ENCODE results near the gene B4GALNT1. TPM values are rescaled to one million over a fixed set of nuclear protein-coding genes. Genes with fewer than 3 reads are reported as not detected.
A peak's percentile ranks its signal among the peaks of the same experiment; 100 is the strongest.
"Not testable (repeated sequence)": the region's sequence is repeated elsewhere in the genome, so short reads cannot be mapped to it uniquely, and the experiment has no call there.

B4GALNT1 gene
- 0.34 to 0.78 TPM (median 0.35 TPM) in 3 replicates for total RNA-seq

DNA sequence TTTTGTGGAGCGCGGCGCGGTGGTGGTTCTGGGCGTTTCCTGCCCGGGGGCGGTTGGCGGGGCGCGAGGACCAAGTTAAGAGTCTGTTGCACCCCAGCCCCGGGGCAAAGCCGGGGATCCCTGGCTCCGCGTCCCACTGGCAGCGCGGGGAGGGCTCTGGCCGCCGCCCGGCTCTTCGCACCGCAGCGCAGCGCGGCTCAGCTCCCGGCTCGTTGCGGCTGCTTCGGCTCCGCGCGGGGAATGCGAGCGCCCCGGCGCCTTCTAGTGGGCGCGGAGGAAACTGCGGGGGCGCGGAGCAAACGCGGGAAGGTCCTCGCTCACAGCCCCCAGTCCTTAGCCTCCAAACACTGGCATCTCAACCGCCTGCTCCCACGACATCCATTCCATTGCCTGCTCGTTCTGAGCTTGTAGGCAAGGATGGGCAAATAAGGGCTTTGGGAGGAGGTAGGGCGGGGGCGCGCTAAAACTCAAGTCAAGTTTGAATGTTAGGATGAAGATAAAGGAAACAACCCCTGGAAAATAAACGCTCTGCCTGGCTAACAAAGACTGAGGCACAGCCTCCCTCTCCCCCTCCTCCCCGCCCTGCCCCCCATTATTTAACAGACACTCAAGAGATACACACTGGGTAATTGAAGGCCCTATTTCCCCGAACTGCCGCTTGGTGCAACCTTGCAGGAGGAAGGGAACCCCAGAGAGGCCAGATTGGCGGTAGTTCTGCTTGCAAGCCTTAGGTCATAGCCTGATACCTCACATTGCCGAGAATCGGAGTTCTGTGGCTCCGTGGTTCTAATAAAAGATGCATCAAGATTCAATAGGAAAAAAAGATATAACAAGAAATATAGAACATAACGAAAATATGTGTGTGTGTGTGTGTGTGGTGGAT is at the start of gene B4GALNT1:
TSS of gene B4GALNT1 (minus strand) at position 244 of the 883 bp plus-strand sequence. CDS start 1,069 bp downstream, outside the sequence.
- Mint-ChIP-seq H3K36me3 (no peaks in the 10 kb centered on the region), H3K4me3 (peak within 1 kb of the TSS; percentile 56), H3K9me3 (no peaks in the 10 kb centered on the region), H3K27ac (no peak within 1 kb of the TSS), H3K27me3 (ENCODE audit: low read depth) (peaks cover 79% of the 10 kb centered on the region), H3K4me1 (peaks cover 3% of the 10 kb centered on the region)
- DNase-seq (ENCODE audit: low spot score in 2 of 2, unreplicated experiment in 2 of 2), result peak in 1 of 2 experiments; percentile 83
- TF ChIP-seq, protein P1, sequence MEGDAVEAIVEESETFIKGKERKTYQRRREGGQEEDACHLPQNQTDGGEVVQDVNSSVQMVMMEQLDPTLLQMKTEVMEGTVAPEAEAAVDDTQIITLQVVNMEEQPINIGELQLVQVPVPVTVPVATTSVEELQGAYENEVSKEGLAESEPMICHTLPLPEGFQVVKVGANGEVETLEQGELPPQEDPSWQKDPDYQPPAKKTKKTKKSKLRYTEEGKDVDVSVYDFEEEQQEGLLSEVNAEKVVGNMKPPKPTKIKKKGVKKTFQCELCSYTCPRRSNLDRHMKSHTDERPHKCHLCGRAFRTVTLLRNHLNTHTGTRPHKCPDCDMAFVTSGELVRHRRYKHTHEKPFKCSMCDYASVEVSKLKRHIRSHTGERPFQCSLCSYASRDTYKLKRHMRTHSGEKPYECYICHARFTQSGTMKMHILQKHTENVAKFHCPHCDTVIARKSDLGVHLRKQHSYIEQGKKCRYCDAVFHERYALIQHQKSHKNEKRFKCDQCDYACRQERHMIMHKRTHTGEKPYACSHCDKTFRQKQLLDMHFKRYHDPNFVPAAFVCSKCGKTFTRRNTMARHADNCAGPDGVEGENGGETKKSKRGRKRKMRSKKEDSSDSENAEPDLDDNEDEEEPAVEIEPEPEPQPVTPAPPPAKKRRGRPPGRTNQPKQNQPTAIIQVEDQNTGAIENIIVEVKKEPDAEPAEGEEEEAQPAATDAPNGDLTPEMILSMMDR (IDR thresholded peaks at IDR 0.05; ENCODE audit: unreplicated experiment), result peak; percentile 76

DNA sequence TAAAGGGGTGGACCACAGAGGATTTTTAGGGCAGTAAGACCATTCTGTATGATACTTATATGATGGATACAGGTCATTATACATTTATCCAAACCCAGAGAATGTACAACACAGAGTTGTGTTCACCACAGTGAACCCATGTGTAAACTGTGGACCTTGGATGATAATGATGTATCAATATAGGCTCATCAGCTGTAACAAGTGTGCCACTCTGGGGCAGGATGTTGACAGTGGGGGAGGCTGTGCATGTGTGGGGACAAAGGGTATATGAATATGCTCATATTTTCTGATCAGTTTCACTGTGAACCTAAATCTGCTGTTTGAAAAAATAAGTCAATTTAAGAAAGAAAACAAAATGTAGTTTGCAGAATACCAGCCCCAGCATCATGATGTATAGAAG is 46.7 kb upstream of the B4GALNT1 start:
- H3K4me3 Mint-ChIP-seq, result no peak overlapping the region
- H3K36me3 Mint-ChIP-seq, result no peaks in the 10 kb centered on the region
- peaks cover 33% of the 10 kb centered on the region for H3K27me3 Mint-ChIP-seq (ENCODE audit: low read depth)
- no peak overlapping the region for H3K27ac Mint-ChIP-seq
- peaks cover 16% of the 10 kb centered on the region for H3K9me3 Mint-ChIP-seq
- TF ChIP-seq, protein P1 (IDR thresholded peaks at IDR 0.05; ENCODE audit: unreplicated experiment), result no peak
- H3K4me1 Mint-ChIP-seq, result no peaks in the 10 kb centered on the region
- no peak for DNase-seq (ENCODE audit: low spot score in 2 of 2, unreplicated experiment in 2 of 2)

- peaks cover 25% of the 10 kb centered on the region for H3K27me3 Mint-ChIP-seq (ENCODE audit: low read depth)
- not testable (repeated sequence) for H3K4me3 Mint-ChIP-seq; H3K36me3 Mint-ChIP-seq; DNase-seq (ENCODE audit: low spot score in 2 of 2, unreplicated experiment in 2 of 2); H3K27ac Mint-ChIP-seq; H3K4me1 Mint-ChIP-seq
- H3K9me3 Mint-ChIP-seq, result peaks cover 16% of the 10 kb centered on the region
Observed at GRCh38 chr12:57677947-57678346, 44.9 kb upstream of the B4GALNT1 start.

GRCh38 chr12:57674691-57675090 is 41.7 kb upstream of the B4GALNT1 start:
- H3K9me3 Mint-ChIP-seq, result peaks cover 4% of the 10 kb centered on the region
- H3K36me3 Mint-ChIP-seq, result no peaks in the 10 kb centered on the region
- no peak overlapping the region for H3K4me3 Mint-ChIP-seq
- no peaks in the 10 kb centered on the region for H3K4me1 Mint-ChIP-seq
- DNase-seq (ENCODE audit: low spot score in 2 of 2, unreplicated experiment in 2 of 2), result no peak
- no peak overlapping the region for H3K27ac Mint-ChIP-seq
- TF ChIP-seq, protein P1 (IDR thresholded peaks at IDR 0.05; ENCODE audit: unreplicated experiment), result no peak
- peaks cover 24% of the 10 kb centered on the region for H3K27me3 Mint-ChIP-seq (ENCODE audit: low read depth)

DNA sequence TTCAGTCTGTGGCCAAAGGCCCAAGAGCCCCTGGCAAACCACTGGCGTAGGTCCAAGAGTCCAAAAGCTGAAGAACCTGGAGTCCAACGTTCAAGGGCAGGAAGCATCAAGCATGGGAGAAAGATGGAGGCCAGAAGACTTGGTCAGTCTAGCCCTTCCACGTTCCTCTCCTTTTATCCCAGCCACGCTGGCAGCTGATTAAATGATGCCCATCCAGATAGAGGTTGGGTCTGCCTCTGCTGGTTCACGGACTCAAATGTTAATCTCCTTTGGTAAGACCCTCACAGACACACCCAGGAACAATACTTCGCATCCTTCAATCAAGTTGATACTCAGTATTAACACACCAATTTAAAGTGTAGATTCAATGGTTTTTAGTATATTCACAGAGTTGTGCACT is 39.8 kb upstream of the B4GALNT1 start:
- Mint-ChIP-seq H3K4me1 (no peaks in the 10 kb centered on the region), H3K9me3 (peaks cover 4% of the 10 kb centered on the region)

DNA sequence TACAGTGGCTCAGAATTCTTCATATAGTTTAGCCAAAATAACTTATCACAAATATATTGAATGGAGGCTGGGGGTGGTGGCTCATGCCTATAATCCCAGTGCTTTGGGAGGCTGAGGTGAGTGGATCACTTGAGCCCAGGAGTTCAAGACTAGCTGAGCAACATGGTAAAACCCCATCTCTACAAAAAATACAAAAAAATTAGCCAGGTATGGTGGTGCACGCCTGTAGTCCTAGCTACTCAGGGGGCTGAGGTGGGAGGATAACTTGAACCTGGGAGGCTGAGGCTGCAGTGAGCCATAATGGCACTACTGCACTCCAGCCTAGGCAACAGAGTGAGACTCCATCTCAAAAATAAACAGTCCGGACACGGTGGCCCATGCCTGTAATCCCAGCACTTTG is 38.8 kb upstream of the B4GALNT1 start:
- H3K27me3 Mint-ChIP-seq (ENCODE audit: low read depth), result peaks cover 12% of the 10 kb centered on the region
- not testable (repeated sequence) for H3K4me3 Mint-ChIP-seq; H3K4me1 Mint-ChIP-seq; DNase-seq (ENCODE audit: low spot score in 2 of 2, unreplicated experiment in 2 of 2); H3K9me3 Mint-ChIP-seq; H3K27ac Mint-ChIP-seq; H3K36me3 Mint-ChIP-seq

More for the DNA sequence above, 39.8 kb upstream of the B4GALNT1 start:
- TF ChIP-seq, protein P1 (IDR thresholded peaks at IDR 0.05; ENCODE audit: unreplicated experiment), result no peak
- Mint-ChIP-seq H3K27ac (no peak overlapping the region), H3K27me3 (ENCODE audit: low read depth) (peaks cover 20% of the 10 kb centered on the region), H3K4me3 (no peak overlapping the region), H3K36me3 (no peaks in the 10 kb centered on the region)
- no peak for DNase-seq (ENCODE audit: low spot score in 2 of 2, unreplicated experiment in 2 of 2)

DNA sequence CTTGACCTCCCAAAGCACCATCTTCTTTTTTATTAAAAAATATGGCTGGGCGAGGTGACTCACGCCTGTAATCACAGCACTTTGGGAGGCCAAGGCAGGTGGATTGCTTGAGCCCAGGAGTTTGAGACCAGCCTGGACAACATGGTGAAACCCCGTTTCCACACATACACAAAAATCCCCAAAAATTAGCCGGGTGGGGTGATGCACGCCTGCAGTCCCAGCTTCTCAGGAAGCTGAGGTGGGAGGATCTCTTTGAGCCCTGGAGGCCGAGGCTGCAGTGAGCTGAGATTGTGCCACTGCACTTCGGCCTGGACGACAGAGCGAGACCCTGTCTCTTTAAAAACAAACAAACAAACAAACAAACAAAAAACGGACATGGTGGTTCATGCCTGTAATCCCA is 36.7 kb upstream of the B4GALNT1 start:
- H3K27me3 Mint-ChIP-seq (ENCODE audit: low read depth); DNase-seq (ENCODE audit: low spot score in 2 of 2, unreplicated experiment in 2 of 2); H3K36me3 Mint-ChIP-seq; H3K4me1 Mint-ChIP-seq; H3K27ac Mint-ChIP-seq; H3K4me3 Mint-ChIP-seq: not testable (repeated sequence)
- peaks cover 11% of the 10 kb centered on the region for H3K9me3 Mint-ChIP-seq

All from mesothelial cell of epicardium (in vitro differentiated cells).